HCT116 (cell line): ENCODE measurements around the gene ALOX5AP. TPM values are rescaled to one million over a fixed set of nuclear protein-coding genes. Genes with fewer than 3 reads are reported as not detected.

ENCODE experiments used
- ATAC-seq: fragments of 200-7000 bp; cut with Tn5 transposase; 2 replicates; pipeline ENCODE4 v1.9.1; 2020; ENCODE audit warnings: mild to moderate bottlenecking, moderate library complexity
- BruUV-seq: library from RNA; stranded (reverse); fragments of 400-500 nt; replicated peaks from 2 replicates; lab custom pipeline; 2021; lab: Mats Ljungman, UMichigan
- CTCF ChIA-PET: fragments of 300-600 bp; sonication (Branson Sonifier 250); formaldehyde crosslinking; loops from one replicate; lab custom pipeline; 2021; ENCODE audit warnings: antibody characterized with exemption; lab: Charles Lee
- POLR2A ChIA-PET: fragments of 300-600, 350-600 bp; sonication (Branson Sonifier 250); formaldehyde crosslinking; loops from one replicate; lab custom pipeline; 2021; ENCODE audit warnings: antibody characterized with exemption; lab: Charles Lee
- RAD21 ChIA-PET, 2 experiments: fragments of 300-600 bp; sonication (Branson Sonifier 250); formaldehyde crosslinking; loops; one replicate each; lab custom pipeline; 2023; ENCODE audit warnings: low total read pairs in 2 of 2; ENCODE audit not compliant: uncharacterized antibody in 2 of 2, unreplicated experiment in 2 of 2, low non-redundant PET in 1 of 2; lab: Charles Lee
- DNase-seq: peaks from one replicate; pipeline ENCODE4 v3.0.0-alpha.2; 2010; ENCODE audit warnings: low read depth, low spot score
- H2AFZ ChIP-seq: fragments of 200-600 bp; shearing (Covaris generic), sonication (generic); 2 replicates; pipeline ENCODE4 v1.6.1; 2017; ENCODE audit warnings: low read depth, mixed run types, mixed read lengths, antibody characterized with exemption, low read length; ENCODE audit not compliant: poor library complexity, severe bottlenecking
- H3K27ac ChIP-seq: 2 replicates; pipeline ENCODE4 v1.5.1; 2012; ENCODE audit warnings: low read depth, low read length
- H3K27me3 ChIP-seq: fragments of 200-600 bp; sonication (generic); 2 replicates; pipeline ENCODE4 v1.6.1; 2016; ENCODE audit warnings: mixed run types, low read length, mixed read lengths; ENCODE audit not compliant: insufficient read depth
- H3K36me3 ChIP-seq, 2 experiments: fragments of 200-500 bp in 1 of 2; fragments of 200-600 bp in 1 of 2; sonication (Bioruptor generic) in 1 of 2; sonication (generic) in 1 of 2; 2 replicates each; pipeline versions ENCODE4 v1.5.1 to v1.6.1; 2014 to 2016; ENCODE audit warnings: low read length in 2 of 2, inconsistent platforms in 1 of 2, mixed read lengths in 1 of 2, mixed run types in 1 of 2; ENCODE audit not compliant: insufficient read depth in 2 of 2, control insufficient read depth in 1 of 2
- H3K4me1 ChIP-seq, 2 experiments: fragments of 200-600 bp in 1 of 2; sonication (generic) in 1 of 2; 2 replicates each; pipeline versions ENCODE4 v1.5.1 to v1.6.1; 2012 to 2017; ENCODE audit warnings: low read length in 2 of 2, inconsistent platforms in 1 of 2, mild to moderate bottlenecking in 1 of 2, mixed read lengths in 1 of 2, mixed run types in 1 of 2, moderate library complexity in 1 of 2; ENCODE audit not compliant: insufficient read depth in 2 of 2, control insufficient read depth in 1 of 2
- H3K4me2 ChIP-seq: fragments of 200-600 bp; sonication (generic); 2 replicates; pipeline ENCODE4 v1.6.1; 2017; ENCODE audit warnings: mixed run types, low read length, mixed read lengths
- H3K4me3 ChIP-seq, 2 experiments: fragments of 200-600 bp in 1 of 2; sonication (generic) in 1 of 2; replicated peaks in 1 of 2; 2 replicates each; pipeline ENCODE4 v1.5.1; 2011 to 2016; ENCODE audit warnings: low read length in 2 of 2, control low read depth in 1 of 2, low read depth in 1 of 2, mild to moderate bottlenecking in 1 of 2, mixed read lengths in 1 of 2, mixed run types in 1 of 2
- H3K79me2 ChIP-seq: fragments of 200-600 bp; sonication (generic); 2 replicates; pipeline ENCODE4 v1.6.1; 2017; ENCODE audit warnings: mild to moderate bottlenecking, mixed run types, low read length, moderate library complexity, mixed read lengths; ENCODE audit not compliant: insufficient read depth
- H3K9ac ChIP-seq: fragments of 200-600 bp; sonication (generic); 2 replicates; pipeline ENCODE4 v1.6.1; 2016; ENCODE audit warnings: low read length, mixed read lengths
- H3K9me2 ChIP-seq: fragments of 200-600 bp; sonication (generic), shearing (Covaris generic); 2 replicates; pipeline ENCODE4 v1.6.1; 2017; ENCODE audit warnings: mixed run types, mild to moderate bottlenecking, moderate library complexity; ENCODE audit not compliant: insufficient read depth
- H3K9me3 ChIP-seq, 2 experiments: fragments of 200-500 bp in 1 of 2; fragments of 200-600 bp in 1 of 2; sonication (Bioruptor generic) in 1 of 2; sonication (generic) in 1 of 2; 2 replicates each; pipeline ENCODE4 v1.6.1; 2014 to 2017; ENCODE audit warnings: low read length in 2 of 2, mixed read lengths in 2 of 2, inconsistent platforms in 1 of 2, low read depth in 1 of 2, mild to moderate bottlenecking in 1 of 2, mixed run types in 1 of 2, moderate library complexity in 1 of 2; ENCODE audit not compliant: control insufficient read depth in 1 of 2, insufficient read depth in 1 of 2
- H4K20me1 ChIP-seq: fragments of 200-600 bp; sonication (generic), shearing (Covaris generic); 2 replicates; pipeline ENCODE4 v1.6.1; 2017; ENCODE audit warnings: mixed run types, mild to moderate bottlenecking, moderate library complexity; ENCODE audit not compliant: insufficient read depth
- ATF3 ChIP-seq: IDR thresholded peaks from 2 replicates; pipeline ENCODE4 v1.6.1; 2012
- CEBPB ChIP-seq: IDR thresholded peaks from 2 replicates; pipeline ENCODE4 v1.6.1; 2012; ENCODE audit warnings: low read depth
- CTCF ChIP-seq, 3 experiments: fragments of 200-600 bp in 1 of 3; sonication (generic) in 1 of 3; IDR thresholded peaks in 2 of 3; conservative IDR thresholded peaks in 1 of 3; 2 replicates each; pipeline ENCODE4 v1.5.1; 2012 to 2017; ENCODE audit warnings: low read depth in 2 of 3, low read length in 2 of 3, antibody characterized with exemption in 1 of 3, borderline replicate concordance in 1 of 3, control low read depth in 1 of 3, mild to moderate bottlenecking in 1 of 3, mixed read lengths in 1 of 3, mixed run types in 1 of 3, moderate library complexity in 1 of 3; ENCODE audit not compliant: insufficient read depth in 1 of 3
- EZH2 ChIP-seq: fragments of 200-600 bp; sonication (generic); IDR thresholded peaks from 2 replicates; pipeline ENCODE4 v1.6.1; 2017; ENCODE audit warnings: antibody characterized with exemption, mixed run types
- EZH2phosphoT487 ChIP-seq: fragments of 200-600 bp; IDR thresholded peaks from 2 replicates; pipeline ENCODE4 v1.6.1; 2018; ENCODE audit warnings: antibody characterized with exemption, borderline replicate concordance
- FOSL1 ChIP-seq: IDR thresholded peaks from 2 replicates; pipeline ENCODE4 v1.6.1; 2012; ENCODE audit warnings: low read depth
- POLR2A ChIP-seq: IDR thresholded peaks from 2 replicates; pipeline ENCODE4 v1.7.0; 2011; ENCODE audit warnings: borderline replicate concordance; ENCODE audit not compliant: insufficient read depth, insufficient read length; ENCODE audit errors: extremely low read depth
- POLR2AphosphoS5 ChIP-seq: IDR thresholded peaks from 2 replicates; pipeline ENCODE4 v1.6.1; 2011; ENCODE audit warnings: mild to moderate bottlenecking, low read depth, low read length, moderate library complexity
- RAD21 ChIP-seq: IDR thresholded peaks from 2 replicates; pipeline ENCODE4 v1.6.1; 2012; ENCODE audit warnings: low read depth, mild to moderate bottlenecking
- REST ChIP-seq: IDR thresholded peaks from 2 replicates; pipeline ENCODE4 v1.6.1; 2012; ENCODE audit warnings: low read depth
- SRF ChIP-seq: IDR thresholded peaks from 2 replicates; pipeline ENCODE4 v1.6.1; 2012; ENCODE audit warnings: low read depth
- TCF7L2 ChIP-seq: IDR thresholded peaks from 2 replicates; pipeline ENCODE4 v1.7.0; 2011; ENCODE audit warnings: borderline replicate concordance, inconsistent platforms; ENCODE audit not compliant: insufficient read depth, insufficient read length; ENCODE audit errors: extremely low read depth
- ZBTB33 ChIP-seq: IDR thresholded peaks from 2 replicates; pipeline ENCODE4 v1.6.1; 2011; ENCODE audit warnings: mild to moderate bottlenecking, low read length, moderate library complexity; ENCODE audit not compliant: insufficient replicate concordance; ENCODE audit errors: extremely low read depth
- ZFX ChIP-seq: fragments of 450-650 bp; IDR thresholded peaks from 2 replicates; pipeline ENCODE4 v1.6.1; 2017
- ZNF274 ChIP-seq: fragments of 200-500 bp; sonication (Bioruptor generic); IDR thresholded peaks from 2 replicates; pipeline ENCODE4 v1.6.1; 2014; ENCODE audit warnings: mild to moderate bottlenecking, low read depth, low read length, inconsistent platforms
- intact Hi-C: fragments of 100-400 bp; cut with micrococcal nuclease; formaldehyde crosslinking; loops from 2 replicates; pipeline ENCODE4 v1.10.0; 2022
- total RNA-seq: library from RNA; stranded (reverse); gene quantifications from one replicate; pipeline ENCODE4 v1.2.1, GENCODE V29; 2021; ENCODE audit not compliant: unreplicated experiment

ALOX5AP gene
- total RNA-seq, 1 experiment from 2014 or later, result not detected

GRCh38 chr13:30724778-30725177 is 10.6 kb upstream of the ALOX5AP start (continued):
- no peak for TF ChIP-seq CTCF (IDR thresholded peaks at IDR 0.05 in 2 of 3, conservative IDR thresholded peaks at IDR 0.05 in 1 of 3; ENCODE audit: borderline replicate concordance in 1 of 3, insufficient read depth in 1 of 3, low read depth in 2 of 3, low read length in 2 of 3)

- TF ChIP-seq FOSL1, result no peak
- TF ChIP-seq POLR2A, result no peak
- TF ChIP-seq EZH2, result no peak
- no peak for TF ChIP-seq ZNF274
- no peak for TF ChIP-seq ZFX
- TF ChIP-seq SRF, result no peak
- TF ChIP-seq TCF7L2, result no peak
- TF ChIP-seq CEBPB, result no peak
- no peak for TF ChIP-seq POLR2AphosphoS5
- no peak for TF ChIP-seq RAD21
- no peak for TF ChIP-seq REST
- TF ChIP-seq ZBTB33, result no peak
- no peak for TF ChIP-seq EZH2phosphoT487
- TF ChIP-seq ATF3, result no peak
- RAD21 ChIA-PET, result no interaction called here
Measured at GRCh38 chr13:30725326-30726085, 9.8 kb upstream of the ALOX5AP start.

More at GRCh38 chr13:30725326-30726085, 9.8 kb upstream of the ALOX5AP start:
- no TSS peak for BruUV-seq
- H4K20me1 ChIP-seq, result no peaks in the 10 kb centered on the region
- no peak overlapping the region for H3K4me3 ChIP-seq
- intact Hi-C loops, result no loop called here
- H3K9me2 ChIP-seq, result no peaks in the 10 kb centered on the region
- ChIA-PET CTCF (no interaction called here), POLR2A (no interaction called here)
- no peak overlapping the region for H3K27ac ChIP-seq
- no peak for DNase-seq
- no peak overlapping the region for H3K4me2 ChIP-seq
- H3K9me3 ChIP-seq, result no peaks in the 10 kb centered on the region
- H3K79me2 ChIP-seq, result no peaks in the 10 kb centered on the region
- no peaks in the 10 kb centered on the region for H3K4me1 ChIP-seq
- no peak for ATAC-seq
- no peaks in the 10 kb centered on the region for H3K36me3 ChIP-seq
- H3K27me3 ChIP-seq, result peaks cover 5% of the 10 kb centered on the region; the same call in 1 of the 2 replicates
- no peak overlapping the region for H3K9ac ChIP-seq
- H2AFZ ChIP-seq, result no peak overlapping the region
